Fibroblast of skin of back (primary cell): ENCODE measurements around the gene NSD1. TPM values are rescaled to one million over a fixed set of nuclear protein-coding genes. Genes with fewer than 3 reads are reported as not detected.

ENCODE experiments used
- DNase-seq: peaks from one replicate; pipeline ENCODE4 v3.0.0-alpha.2; 2013
- polyA plus RNA-seq, 2 experiments: library from polyadenylated mRNA; unstranded; fragments of 120-200 nt; gene quantifications; one replicate each; pipeline ENCODE4 v1.2.1, GENCODE V29; 2013; ENCODE audit not compliant: insufficient read length in 2 of 2

The NSD1 gene
- 18.4 TPM for polyA plus RNA-seq (2013, experiment 1 of 2; ENCODE audit: insufficient read length)
- 15.7 TPM for polyA plus RNA-seq (2013, experiment 2 of 2; ENCODE audit: insufficient read length)

DNA sequence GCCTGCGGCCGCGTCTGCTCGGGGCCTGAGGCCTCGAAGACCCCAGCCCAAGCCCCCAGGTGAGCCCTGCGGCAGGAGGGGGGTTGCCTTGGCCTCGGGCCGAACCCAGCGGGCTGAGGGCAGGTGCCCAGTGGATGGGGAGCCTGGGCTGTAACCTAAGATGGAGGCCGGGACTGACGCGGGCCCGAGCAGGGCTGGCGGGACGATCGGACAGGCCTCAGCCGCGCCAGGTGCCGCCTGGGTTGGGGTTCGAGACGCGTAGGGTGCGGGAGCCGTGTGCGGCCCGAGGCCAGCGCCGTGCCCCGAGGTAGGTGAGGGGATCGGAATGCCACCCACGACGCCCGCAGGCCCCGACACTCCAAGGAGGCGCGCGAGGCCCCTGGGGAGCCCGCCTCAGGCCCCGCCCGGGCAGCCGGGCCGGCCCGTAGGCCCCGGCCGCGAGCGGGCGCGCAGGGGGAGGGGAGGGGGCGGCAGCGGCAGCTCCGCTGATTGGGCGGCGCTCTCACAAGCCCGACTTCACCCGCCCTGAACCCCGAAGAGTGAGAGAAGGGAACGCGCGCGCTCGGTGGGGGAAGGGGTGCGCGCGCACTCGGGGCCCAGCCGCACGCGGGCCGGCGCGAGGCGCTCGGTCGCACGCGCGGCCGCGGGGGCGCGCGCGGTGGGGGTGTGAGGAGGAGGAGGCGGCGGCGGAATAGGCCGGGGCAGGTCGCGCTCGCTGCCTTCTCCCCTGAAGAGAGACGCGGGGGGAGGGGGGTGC is at the start of gene NSD1:
Gene NSD1 (plus strand): TSS at position 678 of the 757 bp plus-strand sequence. CDS start 1,331 bp downstream, outside the sequence.
- peak; percentile 79 for DNase-seq

DNA sequence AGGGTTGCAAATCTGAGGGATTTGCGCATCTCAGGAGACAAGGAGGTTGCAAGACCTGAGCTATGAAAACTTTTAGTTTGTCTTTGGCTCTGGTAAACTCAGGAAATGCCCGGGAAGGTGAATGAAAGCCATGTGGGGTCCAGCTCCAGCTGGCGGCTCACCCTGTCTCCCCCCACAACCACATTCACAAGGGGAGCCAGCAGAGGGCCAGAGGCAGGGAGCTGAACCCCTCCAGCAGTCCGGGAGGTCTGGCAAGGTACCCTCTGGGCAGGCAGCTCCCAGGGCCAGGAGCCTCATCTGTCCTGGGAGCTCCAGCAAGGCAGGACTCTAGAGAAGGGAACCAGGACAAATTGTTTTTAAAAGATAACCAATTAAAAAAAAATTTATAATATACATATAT is 49.4 kb upstream of the NSD1 start:
- DNase-seq = no peak

- DNase-seq = no peak
These were observed 47.5 kb upstream of the NSD1 start for GRCh38 chr5:177085985-177086653.

GRCh38 chr5:177086654-177087397 is 46.7 kb upstream of the NSD1 start, which contains the start of gene FGFR4:
Gene FGFR4 (plus strand): TSS chr5:177086915. CDS start chr5:177089603, 2,688 bp downstream.
- DNase-seq = peak; percentile 49

- no peak for DNase-seq
These were observed 46.1 kb upstream of the NSD1 start for GRCh38 chr5:177087398-177088005.

GRCh38 chr5:177089127-177089526 is 44.4 kb upstream of the NSD1 start:
- DNase-seq = no peak

- DNase-seq = no peak
These were observed 43.5 kb upstream of the NSD1 start for GRCh38 chr5:177089825-177090641.

DNA sequence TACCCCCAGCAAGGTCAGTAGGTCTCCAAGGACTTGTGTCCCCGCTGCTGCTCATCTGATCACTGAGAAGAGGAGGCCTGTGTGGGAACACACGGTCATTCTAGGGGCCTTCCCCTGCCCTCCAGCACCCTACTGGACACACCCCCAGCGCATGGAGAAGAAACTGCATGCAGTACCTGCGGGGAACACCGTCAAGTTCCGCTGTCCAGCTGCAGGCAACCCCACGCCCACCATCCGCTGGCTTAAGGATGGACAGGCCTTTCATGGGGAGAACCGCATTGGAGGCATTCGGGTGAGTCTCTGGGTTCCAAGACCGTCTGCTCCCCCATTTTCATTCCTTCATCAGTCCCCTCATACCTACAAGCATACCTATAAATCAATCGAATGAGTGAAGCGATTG is 42.8 kb upstream of the NSD1 start:
- no peak for DNase-seq

DNA sequence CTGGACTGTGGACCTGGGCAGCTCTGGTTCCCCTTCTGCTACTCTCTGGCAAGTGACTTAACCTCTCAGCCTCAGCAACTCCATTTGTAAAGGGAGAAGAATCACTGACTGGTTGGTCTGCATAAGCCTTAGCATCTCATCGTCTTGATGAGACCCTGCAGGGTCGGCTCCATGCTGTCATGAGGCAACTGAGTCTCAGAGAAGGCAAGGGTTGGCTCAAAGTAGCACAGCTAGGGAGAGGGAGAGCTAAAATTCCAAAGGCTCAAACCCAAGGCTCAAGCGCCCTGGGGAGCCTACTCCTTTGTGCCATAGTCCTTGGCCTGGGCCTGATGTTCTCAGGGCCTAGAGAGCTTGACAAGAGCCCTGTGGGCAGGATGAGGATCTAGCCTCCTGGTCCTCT is 42.3 kb upstream of the NSD1 start:
- DNase-seq = no peak

DNA sequence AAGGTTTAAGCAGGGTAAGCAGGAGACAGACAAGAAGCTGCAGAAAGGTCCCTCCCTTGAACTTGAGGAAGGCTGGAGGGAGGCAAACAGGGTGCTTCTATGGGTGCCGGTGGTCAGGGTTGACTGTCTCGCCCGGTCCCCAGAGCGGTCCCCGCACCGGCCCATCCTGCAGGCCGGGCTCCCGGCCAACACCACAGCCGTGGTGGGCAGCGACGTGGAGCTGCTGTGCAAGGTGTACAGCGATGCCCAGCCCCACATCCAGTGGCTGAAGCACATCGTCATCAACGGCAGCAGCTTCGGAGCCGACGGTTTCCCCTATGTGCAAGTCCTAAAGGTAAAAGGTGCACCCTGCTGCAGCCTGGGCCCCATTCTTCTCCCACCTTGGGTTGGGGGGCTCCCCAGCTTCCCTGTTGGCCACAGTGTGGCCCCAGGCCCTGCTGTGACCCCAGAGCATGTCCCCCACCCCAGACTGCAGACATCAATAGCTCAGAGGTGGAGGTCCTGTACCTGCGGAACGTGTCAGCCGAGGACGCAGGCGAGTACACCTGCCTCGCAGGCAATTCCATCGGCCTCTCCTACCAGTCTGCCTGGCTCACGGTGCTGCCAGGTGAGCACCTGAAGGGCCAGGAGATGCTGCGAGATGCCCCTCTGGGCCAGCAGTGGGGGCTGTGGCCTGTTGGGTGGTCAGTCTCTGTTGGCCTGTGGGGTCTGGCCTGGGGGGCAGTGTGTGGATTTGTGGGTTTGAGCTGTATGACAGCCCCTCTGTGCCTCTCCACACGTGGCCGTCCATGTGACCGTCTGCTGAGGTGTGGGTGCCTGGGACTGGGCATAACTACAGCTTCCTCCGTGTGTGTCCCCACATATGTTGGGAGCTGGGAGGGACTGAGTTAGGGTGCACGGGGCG is 41.1 kb upstream of the NSD1 start:
- no peak for DNase-seq

DNA sequence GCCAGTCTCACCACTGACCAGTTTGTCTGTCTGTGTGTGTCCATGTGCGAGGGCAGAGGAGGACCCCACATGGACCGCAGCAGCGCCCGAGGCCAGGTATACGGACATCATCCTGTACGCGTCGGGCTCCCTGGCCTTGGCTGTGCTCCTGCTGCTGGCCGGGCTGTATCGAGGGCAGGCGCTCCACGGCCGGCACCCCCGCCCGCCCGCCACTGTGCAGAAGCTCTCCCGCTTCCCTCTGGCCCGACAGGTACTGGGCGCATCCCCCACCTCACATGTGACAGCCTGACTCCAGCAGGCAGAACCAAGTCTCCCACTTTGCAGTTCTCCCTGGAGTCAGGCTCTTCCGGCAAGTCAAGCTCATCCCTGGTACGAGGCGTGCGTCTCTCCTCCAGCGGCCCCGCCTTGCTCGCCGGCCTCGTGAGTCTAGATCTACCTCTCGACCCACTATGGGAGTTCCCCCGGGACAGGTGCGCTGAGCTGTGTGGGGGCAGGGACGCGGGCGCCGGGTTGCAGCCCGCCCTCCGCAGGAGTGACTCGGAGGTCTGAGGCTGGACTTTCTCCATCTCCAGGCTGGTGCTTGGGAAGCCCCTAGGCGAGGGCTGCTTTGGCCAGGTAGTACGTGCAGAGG is 40.4 kb upstream of the NSD1 start:
- DNase-seq = no peak

DNA sequence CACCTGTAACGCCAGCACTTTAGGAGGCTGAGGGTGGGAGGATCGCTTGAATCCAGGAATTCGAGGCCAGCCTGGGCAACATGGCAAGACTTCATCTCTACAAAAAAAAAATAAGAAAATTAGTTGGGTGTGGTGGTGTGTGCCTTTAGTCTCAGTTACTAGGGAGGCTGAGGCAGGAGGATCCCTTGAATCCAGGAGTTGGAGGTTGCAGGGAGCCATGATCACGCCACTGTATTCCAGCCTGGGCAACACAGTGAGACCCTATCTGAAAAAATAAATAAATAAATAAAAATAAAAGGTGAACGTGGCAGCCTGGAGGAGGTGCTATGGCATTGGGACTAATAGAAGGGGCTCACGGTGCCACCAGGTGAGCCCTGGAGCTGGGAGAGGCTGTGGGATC is 39.8 kb upstream of the NSD1 start:
- no peak for DNase-seq

- DNase-seq = no peak
These were observed 39.1 kb upstream of the NSD1 start for GRCh38 chr5:177094224-177095087.

GRCh38 chr5:177095088-177095669 is 38.4 kb upstream of the NSD1 start:
- no peak for DNase-seq

DNA sequence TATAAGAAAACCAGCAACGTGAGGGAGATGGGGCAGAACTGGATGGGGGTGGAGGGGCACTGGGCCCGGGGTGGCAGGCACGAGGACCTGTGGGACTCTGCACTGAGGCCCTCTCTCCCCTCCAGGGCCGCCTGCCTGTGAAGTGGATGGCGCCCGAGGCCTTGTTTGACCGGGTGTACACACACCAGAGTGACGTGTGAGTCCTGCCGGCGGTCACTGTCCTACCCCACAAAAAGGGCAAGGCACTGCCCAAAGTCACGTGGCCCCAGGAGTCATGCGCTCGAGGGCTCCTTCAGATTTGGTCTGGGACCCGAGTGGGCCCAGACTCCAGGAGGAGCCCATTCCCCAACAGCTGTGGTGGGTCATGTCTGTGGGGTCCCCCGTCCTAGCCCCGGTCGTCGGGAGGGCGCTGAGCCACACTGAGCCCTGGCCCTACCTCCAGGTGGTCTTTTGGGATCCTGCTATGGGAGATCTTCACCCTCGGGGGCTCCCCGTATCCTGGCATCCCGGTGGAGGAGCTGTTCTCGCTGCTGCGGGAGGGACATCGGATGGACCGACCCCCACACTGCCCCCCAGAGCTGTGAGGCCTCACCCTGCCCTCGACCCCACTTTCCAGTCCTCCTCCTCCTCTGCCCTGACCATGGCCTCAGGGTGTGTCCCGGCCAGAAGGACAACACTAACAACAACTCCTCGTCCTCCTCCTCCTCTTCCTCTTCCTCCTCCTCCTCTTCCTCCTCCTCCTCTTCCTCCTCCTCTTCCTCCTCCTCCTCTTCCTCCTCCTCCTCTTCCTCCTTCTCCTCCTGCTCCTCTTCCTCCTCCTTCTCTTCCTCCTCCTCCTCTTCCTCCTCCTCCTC is 37.2 kb upstream of the NSD1 start:
- DNase-seq = no peak

GRCh38 chr5:177097016-177097985 is 36.3 kb upstream of the NSD1 start:
- no peak for DNase-seq

DNA sequence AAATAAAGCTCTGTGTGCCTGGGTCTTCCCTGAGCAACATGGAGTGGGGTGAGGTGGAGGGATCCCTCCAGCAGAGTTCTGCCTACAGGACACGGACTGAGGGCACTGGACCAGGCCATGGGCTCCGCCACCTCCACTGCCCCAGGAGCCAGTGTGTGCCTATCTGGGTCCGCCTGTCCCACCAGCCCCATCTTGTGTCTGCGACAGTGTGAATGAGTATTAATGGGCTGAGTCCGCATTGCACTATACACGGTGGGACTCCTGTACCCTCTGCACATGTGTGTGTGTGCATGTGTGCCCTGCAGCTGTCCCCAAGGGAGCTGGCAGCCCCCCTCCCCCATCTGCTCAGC is 35.5 kb upstream of the NSD1 start:
- no peak for DNase-seq
